ENCODE data around the gene CRYBB3.
"Not testable (repeated sequence)": the region's sequence is repeated elsewhere in the genome, so short reads cannot be mapped to it uniquely, and the experiment has no call there.

CRYBB3 gene

DNA sequence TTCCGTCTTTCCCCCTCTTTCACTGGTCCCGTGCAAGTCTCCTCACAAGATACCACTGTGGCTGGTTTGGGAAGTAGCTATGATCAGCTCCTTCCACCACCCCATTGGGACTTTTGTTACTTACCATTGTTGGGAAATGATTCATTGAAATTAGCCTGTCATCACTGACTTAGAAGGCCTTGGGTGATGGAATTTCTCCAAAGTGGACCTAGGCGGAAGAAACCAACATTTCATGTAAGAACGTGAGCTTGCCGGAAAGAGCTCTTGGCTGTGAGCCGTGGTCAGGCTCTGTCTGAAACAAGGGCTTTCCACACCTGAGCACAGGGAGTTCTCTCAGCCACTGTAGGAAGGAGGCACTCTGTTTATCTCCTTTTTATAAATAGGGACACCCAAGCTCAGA is 23.5 kb upstream of the CRYBB3 start:
- DNase-seq: no peak

DNA sequence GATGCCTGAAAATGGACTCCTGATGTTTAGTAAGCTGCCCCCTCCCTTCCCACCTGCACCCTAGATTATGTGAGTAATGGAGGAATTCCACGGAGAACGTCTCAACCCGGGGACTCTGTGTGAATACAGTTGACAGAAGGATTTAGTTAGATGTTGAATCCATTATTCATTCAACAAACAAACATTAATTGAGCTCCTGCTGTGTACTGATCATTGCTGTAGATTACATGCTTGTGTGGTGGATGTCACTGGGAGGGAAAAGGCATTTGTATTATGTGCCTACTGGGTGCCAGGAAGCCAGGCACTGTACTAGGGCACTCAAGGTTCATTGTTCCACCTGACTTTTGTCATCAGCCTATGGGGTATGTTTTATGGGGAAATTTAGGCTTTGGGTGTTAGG is 22.9 kb upstream of the CRYBB3 start:
- DNase-seq: no peak

DNA sequence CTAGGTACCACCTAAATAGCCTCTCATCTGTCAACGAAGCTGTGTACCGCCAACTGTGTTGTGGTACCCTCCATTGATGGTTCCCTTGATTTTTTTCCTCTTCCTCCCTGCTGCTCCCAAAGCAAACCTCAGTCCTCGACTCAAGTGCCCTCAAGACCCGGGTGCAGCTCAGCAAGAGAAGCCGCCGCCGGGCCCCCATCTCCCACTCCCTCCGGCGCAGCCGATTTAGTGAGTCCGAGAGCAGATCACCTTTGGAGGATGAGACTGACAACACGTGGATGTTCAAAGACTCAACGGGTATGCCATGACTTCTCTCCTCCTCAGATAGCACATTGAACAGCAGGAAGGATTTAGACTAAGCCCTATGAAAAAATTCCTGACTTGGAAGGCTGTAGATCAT is 22.4 kb upstream of the CRYBB3 start:
- no peak for DNase-seq

DNA sequence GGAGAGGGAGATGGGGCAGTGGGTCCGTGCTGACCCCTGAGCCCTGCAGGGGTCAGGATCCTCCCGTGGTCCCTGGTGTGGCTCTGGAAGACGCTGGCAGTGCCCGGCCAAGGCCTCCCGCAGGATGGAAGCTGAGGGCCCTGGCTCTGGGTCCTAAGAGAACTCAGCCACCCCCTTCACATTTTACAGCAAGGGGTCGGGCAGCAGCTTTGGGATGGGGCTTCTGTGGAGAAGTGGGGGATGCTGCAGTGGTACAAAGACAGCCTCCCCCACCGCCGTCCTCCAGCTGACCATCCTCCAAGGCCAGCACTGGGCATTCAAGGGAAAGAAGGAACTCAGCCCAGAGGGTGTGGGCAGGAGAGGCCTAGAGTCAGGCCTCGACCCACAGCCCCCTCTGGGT is 21.8 kb upstream of the CRYBB3 start:
- no peak for DNase-seq

DNA sequence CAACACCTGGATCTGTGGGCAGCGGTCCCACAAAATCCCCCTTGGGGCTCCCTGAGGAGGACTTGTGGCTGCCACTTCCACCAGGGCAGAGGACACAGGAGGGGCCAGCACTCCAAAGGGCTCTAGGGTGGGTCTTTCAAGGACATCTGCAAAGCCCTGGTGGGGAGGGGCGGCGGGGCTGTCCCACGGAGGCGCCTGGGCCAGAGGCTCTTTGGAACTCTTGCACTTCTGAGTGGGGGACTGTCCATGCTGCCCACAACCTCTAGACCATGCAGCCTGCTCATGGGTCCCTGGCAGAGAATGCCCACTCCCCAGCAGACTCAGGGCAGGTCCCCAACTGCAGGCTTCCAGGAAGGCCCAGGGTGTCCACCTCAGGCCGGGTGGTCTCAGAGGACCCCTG is 21.3 kb upstream of the CRYBB3 start:
- not testable (repeated sequence) for DNase-seq

DNA sequence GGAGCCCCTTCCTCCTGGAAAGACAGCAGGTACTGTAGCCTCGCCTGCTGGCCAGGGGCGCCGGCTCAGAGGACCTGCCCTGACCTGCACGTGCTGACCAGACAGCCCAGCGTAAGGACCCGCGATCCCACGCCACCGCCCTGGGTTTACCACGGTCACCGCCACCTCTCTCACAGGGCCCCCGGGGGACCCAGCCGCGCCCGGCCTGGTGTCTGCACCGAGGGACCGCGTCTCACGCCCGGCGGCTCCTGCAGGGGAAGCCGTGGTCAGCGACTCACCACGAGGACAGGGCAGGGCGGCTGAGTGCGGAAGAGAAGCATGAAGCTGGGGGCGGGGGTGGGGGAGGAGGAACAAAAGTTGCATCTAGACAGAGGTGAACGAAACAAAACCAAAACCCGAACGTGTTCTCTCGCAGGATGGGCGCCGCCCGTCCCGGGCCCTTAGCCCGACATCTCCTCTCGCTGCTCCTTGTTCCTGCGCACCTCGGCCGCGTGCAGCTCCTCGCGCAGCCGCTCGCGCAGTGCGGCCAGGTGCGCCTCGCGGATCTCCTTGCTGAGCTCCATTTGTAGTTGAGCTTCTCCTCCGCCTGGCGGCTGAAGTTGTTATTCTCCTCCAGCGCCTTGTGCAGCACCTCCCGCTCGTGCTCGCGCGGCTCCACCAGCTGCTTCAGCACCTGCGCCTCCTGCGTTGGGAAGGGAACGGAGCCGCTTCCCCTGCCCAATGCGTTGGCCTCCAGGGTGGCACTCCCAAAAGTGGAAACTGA is 20.6 kb upstream of the CRYBB3 start:
- not testable (repeated sequence) for DNase-seq

DNA sequence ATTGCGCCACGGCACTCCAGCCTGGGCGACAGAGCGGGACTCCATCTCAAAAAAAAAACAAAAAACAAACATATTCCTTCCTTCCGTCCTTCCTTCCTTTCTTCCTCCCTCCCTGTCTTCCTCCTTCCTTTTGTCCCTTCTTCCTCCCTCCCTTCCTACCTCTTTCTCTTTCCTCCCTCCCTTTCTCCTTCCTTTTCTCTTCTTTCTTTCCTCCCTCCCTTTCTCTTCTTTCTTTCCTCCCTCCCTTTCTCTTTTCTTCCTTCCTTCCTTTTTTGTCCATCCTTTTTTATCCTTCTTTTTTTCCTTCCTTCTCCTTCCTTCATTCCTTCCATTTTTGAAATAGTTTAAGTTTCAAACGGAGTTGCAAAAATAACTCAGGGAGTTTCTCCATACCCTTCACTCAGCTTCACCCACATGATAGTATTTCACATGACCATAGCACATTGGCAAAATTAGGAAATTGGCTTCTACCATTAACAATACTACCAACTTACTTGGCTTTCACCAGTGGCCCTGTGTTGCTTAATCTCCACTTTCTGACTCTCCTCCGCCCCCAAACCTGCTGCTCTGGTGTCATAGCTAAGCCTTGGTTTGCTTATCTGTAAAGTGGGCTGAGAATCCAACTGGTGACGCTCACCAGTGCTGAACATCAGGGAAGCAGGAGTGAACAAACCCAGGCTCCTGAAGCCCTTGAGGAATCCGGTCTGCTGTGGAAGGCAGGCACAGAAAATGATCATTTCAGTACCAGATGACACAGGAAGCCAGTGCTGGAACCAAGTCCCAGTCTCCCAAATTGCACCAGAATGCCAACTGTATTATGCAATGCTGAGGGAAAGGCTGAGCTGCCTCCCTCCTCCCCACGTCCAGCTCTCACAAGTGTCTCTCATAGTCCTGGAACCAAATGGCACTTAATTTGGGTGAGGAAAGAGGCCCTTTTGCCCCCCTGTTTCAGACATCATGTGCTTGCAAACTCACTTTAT is 17.2 kb upstream of the CRYBB3 start:
- DNase-seq: no peak

DNA sequence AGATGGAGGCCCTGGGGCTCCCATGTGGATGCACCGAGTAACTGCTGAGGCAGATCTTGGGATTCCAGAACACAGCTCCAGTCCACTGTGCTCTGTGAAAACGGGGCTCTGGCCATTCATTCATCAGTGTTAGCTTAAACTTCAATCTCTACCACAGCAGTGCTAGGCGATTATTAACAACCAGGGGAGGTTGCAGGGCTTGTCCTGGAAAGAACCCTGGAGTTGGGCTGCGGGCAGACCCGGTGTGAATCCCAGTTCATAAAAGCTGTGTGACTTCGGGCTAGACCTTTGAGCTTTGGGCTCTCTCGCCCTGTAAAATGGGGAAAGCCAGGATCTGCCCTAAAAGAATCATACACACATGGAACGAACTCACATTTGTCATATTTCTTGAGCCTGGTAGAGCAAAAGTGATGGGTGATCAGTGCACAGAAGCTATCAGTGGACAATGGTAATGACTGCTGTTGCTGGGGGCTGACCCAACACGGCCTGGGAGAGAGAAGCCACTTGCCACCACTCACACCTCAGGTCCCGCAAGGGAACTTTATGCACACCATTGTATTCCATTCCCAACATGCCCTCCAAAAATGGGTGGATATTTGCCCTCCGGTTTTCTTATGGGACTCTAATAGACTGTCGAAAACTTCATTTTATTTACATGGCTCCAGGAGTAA is 15.6 kb upstream of the CRYBB3 start:
- DNase-seq: no peak

DNA sequence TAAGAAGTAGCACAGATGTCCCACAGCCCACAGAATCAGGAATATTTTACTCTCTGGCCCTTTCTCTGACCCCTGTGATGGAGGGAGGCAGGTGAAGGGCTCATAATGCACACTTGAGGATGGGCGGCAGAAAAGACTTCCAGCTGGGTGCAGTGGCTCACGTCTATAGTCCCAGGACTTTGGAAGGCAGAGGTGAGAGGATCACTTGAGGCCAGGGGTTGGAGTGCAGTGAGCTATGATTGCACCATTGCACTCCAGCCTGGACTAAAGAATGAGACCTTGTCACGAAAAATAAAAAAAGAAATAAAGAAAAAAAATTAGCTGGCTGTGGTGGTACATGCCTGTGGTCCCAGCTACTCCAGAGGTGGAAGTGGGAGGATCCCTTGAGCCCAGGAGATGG is 13.5 kb upstream of the CRYBB3 start:
- DNase-seq: no peak

DNA sequence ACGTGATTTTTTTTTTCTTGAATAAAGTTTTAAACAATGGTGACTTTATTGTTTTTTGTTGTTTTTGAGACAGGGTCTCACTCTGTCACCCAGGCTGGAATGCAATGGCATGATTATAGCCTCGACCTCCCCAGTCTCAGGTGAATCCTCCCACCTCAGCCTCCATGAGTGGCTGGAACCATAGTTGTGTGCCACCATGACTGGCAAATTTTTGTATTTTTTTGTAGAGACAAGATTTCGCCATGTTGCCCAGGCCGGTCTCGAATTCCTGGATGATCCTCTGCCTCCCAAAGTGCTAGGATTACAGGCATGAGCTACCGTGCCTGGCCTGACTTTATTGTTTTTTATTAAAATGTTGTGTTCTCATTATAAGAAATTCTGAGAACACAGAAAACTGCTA is 12.2 kb upstream of the CRYBB3 start:
- DNase-seq: no peak

DNA sequence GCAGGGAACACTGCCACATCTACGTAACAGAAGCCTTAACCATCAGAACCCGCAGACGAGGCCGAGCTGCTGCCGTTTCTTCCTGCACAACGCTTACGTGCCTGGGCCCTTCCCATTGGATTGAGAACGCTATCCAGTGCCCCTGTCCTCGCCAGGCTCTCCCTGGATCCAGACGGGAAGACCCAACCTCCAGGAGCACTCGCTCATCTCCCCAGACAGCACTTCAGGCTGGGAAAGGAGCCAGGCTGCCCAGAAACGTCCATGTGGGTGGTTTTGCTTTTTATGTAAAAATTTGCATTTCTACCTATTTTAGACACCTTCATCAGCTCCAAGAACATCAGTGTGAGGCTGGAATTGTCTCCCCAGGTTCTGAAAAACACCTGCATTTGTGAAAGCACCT is 7.3 kb upstream of the CRYBB3 start:
- DNase-seq: no peak

DNA sequence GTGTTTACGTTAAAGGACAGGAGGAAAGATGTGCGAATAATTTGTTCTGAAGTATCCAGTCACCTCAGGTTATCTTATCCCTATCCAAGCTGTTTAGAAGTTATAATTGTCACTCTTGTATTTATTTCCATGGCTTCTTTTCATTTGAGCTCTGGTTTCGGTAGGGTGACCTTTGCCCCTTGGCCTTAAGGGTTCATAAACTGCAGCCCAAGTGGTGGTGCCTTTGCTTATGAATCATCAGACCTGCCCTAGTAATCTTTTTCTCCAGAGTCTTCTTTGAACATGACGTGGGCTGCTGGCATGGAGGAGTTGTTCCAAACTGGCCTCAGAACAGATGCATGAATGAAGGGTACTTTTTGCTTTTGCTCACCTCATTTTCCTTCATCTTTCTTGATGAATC is 6.5 kb upstream of the CRYBB3 start:
- no peak for DNase-seq

DNA sequence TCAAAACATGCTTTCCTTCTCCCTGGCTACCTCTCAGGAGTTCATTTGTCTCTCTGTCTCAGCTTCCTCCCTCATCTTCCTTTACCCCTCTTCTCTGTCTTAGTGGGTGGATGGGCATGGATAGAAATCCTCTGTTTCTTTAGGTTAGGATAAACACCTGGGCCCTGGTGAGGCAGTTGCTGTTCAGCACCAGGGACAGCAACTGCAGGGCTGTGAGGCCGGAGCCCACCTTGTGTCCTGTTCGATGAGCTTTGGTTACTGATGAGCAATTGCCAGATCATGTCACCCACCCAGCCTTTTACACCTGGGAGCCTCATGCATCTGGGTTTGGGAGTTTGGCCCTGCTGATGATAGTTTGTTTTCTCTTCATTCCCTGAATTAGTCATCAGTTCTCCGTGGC is 6.1 kb upstream of the CRYBB3 start:
- DNase-seq: no peak

DNA sequence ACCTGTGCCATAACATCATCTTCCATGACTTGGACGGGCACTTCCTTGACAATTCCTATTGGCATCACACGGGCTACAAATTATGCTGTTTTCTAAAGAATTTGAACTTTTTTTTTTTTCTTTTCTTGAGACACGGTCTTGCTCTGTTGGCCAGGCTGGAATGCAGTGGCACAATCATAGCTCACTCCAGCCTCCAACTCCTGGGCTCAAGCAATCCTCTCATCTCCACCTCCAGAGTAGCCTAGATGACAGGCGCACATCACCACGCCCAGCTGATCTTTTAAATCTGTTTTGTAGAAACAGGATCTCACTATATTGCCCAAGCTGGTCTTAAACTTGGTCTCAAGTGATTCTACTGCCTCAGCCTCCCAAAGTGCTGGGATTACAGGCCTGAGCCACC is 3.3 kb upstream of the CRYBB3 start:
- DNase-seq: no peak

DNA sequence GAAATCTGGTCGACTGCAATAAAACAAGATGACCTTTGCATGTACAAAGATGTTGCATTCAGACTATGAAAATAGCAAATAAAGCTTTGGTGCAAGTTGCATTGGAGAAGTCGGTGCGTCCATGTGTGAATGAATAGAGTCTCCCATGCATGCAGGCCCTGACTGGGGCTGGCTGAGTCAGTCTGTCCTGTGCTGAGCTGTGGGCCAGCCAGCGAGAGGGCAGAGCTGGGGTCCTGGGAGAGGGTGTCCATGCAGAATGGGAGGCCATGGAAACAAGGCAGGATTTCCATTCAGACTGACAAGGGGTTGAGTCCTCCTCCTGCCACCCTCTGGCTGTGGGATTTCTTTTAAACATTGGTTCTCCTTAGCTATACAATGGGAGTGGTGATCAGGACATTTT is 2.3 kb upstream of the CRYBB3 start:
- DNase-seq: no peak

DNA sequence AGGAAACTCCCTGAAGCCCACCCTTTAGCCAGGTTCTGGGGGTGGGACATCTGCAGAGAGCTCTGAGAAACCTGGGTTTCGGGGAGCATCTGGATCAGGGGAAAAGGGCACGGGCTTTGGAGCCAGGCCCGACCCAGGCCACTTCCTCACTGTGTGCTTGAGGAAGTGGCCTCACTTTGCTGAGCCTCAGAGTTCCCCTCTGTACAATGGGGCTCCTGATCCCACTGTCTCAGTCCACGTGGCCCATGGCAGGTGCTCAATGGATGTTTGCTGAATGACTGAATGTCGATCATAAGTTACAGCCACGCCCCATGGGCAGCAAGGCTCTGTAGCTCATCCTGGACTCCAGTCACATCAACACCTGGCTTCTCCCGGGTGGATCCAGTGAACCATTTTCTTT is 1.3 kb downstream of the CRYBB3 start:
- no peak for DNase-seq

DNA sequence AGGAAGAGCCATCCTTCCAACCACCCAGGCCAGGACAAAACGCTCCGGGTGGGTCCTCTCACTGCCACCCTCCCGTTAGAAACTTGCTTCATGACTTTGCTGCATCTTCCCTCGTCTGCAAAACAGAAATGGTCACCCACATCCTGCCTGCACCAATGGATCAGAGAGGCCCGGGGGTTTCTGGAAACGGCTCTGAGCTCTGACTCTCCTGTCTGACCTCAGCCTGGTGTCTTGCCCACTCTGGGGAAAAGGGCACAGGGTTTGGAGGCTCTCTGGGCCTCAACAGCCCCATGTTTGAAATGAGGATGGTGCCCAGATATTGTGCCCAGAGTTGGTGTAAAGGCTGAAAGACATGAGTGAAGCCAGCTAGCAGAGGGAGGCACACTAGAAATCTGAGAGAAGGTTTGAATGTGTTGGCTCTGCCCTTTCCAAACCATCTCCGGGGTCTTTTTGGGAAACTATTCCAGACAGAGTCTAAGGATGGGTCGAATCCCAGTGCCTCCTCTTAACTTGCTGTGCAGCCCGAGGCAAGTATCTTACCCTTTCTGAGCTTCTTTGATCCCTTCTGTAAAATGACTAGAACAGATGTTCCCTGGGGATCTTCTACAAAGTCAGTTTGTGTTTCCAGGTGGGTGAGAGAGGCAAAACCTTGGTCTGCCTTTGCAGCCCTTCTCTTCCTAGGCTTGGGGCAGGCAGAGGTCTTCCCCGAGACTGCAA is 2.1 kb downstream of the CRYBB3 start:
- no peak for DNase-seq

DNA sequence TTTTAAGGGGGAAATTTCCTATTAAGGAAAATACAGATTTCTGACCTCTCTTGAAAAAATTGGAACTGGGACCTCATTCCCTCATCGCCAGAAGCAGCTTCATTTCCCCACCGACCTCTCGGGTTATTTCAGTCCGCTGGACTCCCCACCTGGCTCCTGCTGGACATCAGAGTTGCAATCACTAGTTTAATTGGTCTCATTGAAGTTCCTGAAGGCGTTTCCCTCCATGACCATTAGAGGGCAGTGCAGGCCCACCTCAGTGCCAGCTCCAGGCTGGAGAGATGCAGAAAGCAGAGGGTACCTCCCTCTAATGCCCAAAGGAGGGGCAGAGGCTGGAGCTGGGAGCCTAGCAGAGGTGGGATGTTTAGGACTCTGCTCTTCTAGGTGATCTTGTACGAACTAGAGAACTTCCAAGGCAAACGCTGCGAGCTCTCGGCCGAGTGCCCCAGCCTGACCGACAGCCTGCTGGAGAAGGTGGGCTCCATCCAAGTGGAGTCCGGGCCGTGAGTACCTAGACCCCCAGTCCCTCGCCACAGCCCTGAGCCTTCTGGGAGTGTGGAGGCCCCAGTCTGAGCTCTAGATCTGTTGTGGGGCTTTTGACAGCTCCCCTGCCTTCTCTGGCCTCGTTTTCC is 2.7 kb downstream of the CRYBB3 start:
- no peak for DNase-seq

DNA sequence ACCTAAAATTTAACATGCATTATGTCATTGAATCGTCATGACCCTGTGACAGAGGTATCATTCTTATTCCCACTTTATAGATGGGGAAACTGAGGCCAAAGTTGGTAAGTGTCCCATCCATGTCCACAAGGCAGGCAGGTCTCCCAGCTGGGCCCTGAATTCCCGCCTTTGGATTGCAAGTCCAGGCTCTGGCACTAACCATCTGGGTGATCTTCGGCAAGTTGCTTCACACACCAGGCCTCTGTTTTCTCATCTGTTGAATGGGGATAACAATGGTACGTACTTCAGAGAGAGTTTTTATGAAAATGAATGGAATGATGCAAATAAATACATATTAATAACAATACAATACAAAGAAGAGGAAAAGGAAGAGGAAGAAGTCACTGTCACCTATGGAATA is 3.4 kb downstream of the CRYBB3 start:
- no peak for DNase-seq

DNA sequence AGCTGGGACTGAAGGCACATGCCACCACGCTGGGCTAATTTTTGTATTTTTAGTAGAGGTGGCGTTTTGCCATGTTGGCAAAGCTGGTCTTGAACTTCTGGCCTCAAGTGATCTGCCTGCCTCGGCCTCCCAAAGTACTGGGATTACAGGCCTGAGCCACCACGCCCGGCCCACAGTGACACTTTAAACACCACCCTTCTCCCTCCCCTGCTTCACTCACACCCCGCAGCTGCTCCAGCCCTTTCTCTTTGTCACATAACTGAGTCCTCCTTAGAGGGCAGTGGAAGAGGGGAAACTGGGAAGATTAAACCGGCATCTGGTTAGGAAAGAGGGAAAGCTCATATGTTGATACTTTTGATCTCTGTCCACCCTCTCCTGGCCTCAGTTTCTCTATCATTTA is 4.9 kb downstream of the CRYBB3 start:
- not testable (repeated sequence) for DNase-seq

DNA sequence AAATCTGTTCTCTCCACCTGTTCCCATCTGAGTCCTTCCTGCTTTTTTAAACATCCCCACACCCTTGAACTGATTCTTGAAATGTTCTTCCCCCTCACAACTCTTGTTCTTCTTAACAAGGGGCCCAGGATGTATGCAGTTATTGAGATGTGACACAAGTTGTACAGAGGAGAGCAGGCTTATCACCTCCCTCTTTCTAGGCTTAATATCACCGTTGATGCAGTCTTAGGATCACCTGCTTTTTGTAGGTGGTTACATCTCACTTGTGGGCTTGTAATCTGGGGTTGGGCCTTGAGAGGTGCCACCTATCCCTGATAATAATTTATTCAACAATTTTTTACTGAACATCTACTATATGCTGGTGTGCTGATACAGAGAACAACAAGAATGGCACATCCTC is 6.2 kb downstream of the CRYBB3 start:
- no peak for DNase-seq

DNA sequence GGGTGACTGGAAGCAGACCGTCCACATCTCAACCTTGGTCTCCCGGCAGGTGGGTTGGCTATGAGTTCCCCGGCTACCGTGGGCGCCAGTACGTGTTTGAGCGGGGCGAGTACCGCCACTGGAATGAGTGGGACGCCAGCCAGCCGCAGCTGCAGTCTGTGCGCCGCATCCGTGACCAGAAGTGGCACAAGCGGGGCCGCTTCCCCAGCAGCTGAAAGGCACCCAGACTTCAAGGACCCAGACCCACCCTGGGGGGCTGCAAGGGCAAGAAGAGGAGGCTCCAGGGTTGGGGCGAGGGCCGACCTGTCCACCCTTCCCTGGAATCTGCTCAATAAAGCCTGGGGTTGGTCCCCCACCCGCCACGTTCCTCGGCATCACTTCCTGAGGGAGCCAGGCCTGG is 7.3 kb downstream of the CRYBB3 start:
- DNase-seq: no peak

Data from GDM1 (cell line).